ENCODE data around the gene PARVA. TPM values are rescaled to one million over a fixed set of nuclear protein-coding genes. Genes with fewer than 3 reads are reported as not detected.

PARVA gene
- total RNA-seq, 1 experiment from 2014 or later = 18.1 TPM

GRCh38 chr11:12503039-12503484 is 125.7 kb downstream of the PARVA start:
- no peak overlapping the region for H3K14ac ChIP-seq (ENCODE audit: insufficient read depth, low read length)
- H3K9ac ChIP-seq (ENCODE audit: extremely low read depth, insufficient read length, low read length) = no peak overlapping the region
- H3K4ac ChIP-seq (ENCODE audit: low read depth, low read length) = no peak overlapping the region
- no peak overlapping the region for H2BK12ac ChIP-seq (ENCODE audit: insufficient read length, low read depth, low read length)
- no peak overlapping the region for H2BK15ac ChIP-seq (ENCODE audit: low read depth, low read length)
- H3K18ac ChIP-seq (ENCODE audit: insufficient read length, low read depth, low read length) = no peak overlapping the region
- no peak overlapping the region for H2AK5ac ChIP-seq (ENCODE audit: insufficient read length, low read length)
- H3K9me3 ChIP-seq (ENCODE audit: control insufficient read depth, low read depth, low read length) = no peaks in the 10 kb centered on the region
- no peak overlapping the region for H2BK120ac ChIP-seq (ENCODE audit: low read depth, low read length, poor library complexity, severe bottlenecking)
- no peak overlapping the region for H4K5ac ChIP-seq (ENCODE audit: insufficient read length, low read depth, low read length)
- no peak overlapping the region for H4K8ac ChIP-seq (replicated peaks; ENCODE audit: insufficient read length, low read depth, low read length)
- H3K36me3 Mint-ChIP-seq (ENCODE audit: insufficient read depth in 1 of 3, low read depth in 3 of 3) = peaks cover 0 to 2% (median 0%) of the 10 kb centered on the region in 3 experiments; a peak in 1 of 7 replicates
- no peak overlapping the region for H3T11ph ChIP-seq (ENCODE audit: low read length)
- WGBS (ENCODE audit: extremely low coverage, insufficient read length, low lambda C conversion rate) = no CpG with 5 or more reads among the region's 3 CpGs
- no peaks in the 10 kb centered on the region for H3K27me3 Mint-ChIP-seq (ENCODE audit: low read depth)
- H3K4me1 Mint-ChIP-seq = peaks cover 3 to 12% of the 10 kb centered on the region in 2 experiments
- H3K23me2 ChIP-seq (ENCODE audit: insufficient read length, low read depth, low read length, poor library complexity, severe bottlenecking) = no peaks in the 10 kb centered on the region
- H3K23ac ChIP-seq (ENCODE audit: insufficient read length, low read depth, low read length) = no peak overlapping the region
- H3K4me2 ChIP-seq (ENCODE audit: insufficient read depth, insufficient read length, low read length) = no peak overlapping the region
- H2BK5ac ChIP-seq (ENCODE audit: insufficient read length, low read length) = no peak overlapping the region
- H3K79me1 ChIP-seq (ENCODE audit: insufficient read depth, low read depth, low read length, poor library complexity, severe bottlenecking) = no peaks in the 10 kb centered on the region
- H2AFZ ChIP-seq (ENCODE audit: low read length) = no peak overlapping the region
- H2BK20ac ChIP-seq (ENCODE audit: low read depth, low read length, poor library complexity, severe bottlenecking) = no peak overlapping the region
- H3K4me1 ChIP-seq (ENCODE audit: insufficient read depth, low read length) = no peaks in the 10 kb centered on the region; the same call in 1 of the 2 replicates
- no peak overlapping the region for H4K91ac ChIP-seq (ENCODE audit: insufficient read length, low read depth, low read length)
- H3K79me2 ChIP-seq (ENCODE audit: insufficient read depth, low read length) = no peaks in the 10 kb centered on the region
- no peak overlapping the region for H3K27ac ChIP-seq (ENCODE audit: insufficient read length, low read depth, low read length)
- no peaks in the 10 kb centered on the region for H3K9me3 Mint-ChIP-seq
- DNase-seq = no peak
- no peaks in the 10 kb centered on the region for H3K27me3 ChIP-seq (ENCODE audit: insufficient read depth, low read length)
- H4K20me1 ChIP-seq (ENCODE audit: control insufficient read depth, insufficient read depth, insufficient read length) = no peaks in the 10 kb centered on the region
- H3K27ac Mint-ChIP-seq = peak overlapping the region in 1 of 3 experiments; percentile 12; a peak in 1 of 7 replicates
- peak overlapping the region in 1 of 2 experiments; percentile 15; a peak in 1 of 5 replicates for H3K4me3 Mint-ChIP-seq
- no peak overlapping the region for H3K56ac ChIP-seq (ENCODE audit: insufficient read length, low read depth, low read length)
- TF ChIP-seq CTCF (conservative IDR thresholded peaks at IDR 0.05) = no peak
